Activated CD4-positive, CD25-positive, alpha-beta regulatory T cell treated with anti-CD3 and anti-CD28 coated beads, Interleukin-2, amount 50 U/mL, for 72 hours (primary cell): ENCODE results near the gene CYP26B1.
"Not testable (repeated sequence)": the region's sequence is repeated elsewhere in the genome, so short reads cannot be mapped to it uniquely, and the experiment has no call there.

Experiments used
- DNase-seq: peaks from one replicate; pipeline ENCODE4 v3.0.0; 2021

Gene CYP26B1

DNA sequence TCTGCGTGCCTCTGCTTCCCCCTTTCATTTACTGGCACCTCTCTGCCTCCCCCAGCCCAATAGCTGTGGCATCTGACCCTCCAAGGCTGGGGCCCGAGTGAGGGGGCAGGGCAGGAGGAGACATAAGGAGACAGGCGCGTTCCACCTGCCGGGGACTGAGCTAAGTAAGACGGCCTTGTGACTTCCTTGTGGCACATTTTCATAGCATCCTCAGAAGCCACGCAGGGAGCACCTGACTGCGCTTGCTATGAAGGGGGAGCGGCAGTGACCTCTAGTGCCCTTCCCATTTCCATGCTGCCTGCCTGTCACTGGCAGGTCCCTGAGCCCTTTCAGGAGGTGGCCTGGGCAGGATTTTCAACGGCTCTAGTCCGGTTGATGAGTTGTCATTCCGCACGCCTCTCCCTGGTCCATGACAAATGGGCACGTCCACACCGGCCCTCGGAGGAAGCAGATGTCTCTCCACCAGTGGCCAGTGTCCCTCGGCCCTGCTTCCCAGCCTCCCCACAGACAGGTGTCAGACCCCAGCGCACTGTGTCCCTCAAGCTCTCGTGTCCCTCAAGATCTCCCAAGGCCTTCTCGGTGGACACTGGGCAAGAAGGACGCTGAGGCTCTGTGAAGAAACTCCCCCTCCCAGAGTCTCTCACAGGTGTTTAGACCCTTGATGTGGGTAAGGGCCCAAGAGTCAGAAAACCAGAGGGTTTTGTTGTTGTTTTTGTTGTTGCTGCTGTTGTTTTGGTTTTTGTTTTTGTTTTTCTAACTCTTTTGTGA is 42.7 kb downstream of the CYP26B1 start:
- no peak for DNase-seq

DNA sequence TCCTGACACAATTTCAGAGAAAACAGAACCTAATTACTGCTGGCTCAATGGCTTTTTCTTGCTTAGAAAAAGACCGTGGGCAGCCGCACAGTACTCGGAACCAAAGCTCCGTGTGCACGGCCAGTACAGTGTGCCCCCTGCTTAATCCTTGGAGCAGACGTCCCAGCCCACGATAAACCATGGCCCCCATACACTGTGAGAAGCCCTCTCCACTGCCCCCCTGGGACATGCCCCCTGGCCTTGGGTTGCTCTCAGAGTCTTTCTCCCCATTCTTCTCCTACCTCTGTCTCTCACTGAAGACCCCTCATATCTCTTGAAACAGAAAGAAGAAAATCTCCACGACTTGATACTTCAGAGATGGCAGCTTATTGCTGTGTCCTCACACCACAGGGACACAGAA is 44.0 kb downstream of the CYP26B1 start:
- DNase-seq: no peak

DNA sequence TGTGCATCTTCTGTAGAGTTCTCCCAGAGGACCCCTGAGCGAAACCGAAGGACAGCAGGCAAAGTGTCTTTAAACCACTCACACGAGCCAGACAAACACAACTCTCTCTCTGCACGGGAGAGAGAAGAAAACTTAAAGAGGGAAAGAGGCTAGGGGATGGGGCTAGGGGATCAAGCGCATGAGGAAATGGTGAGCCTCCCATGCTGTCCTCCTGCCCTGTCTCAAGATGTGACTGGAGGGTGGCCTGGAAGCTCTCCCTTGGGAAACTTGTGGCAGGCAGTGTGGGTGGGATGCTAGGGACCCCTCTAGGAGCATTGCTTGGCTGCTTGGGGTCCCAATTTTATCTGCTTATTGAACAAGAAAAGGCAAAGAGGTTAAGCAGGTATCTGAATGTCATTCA is 44.5 kb downstream of the CYP26B1 start:
- DNase-seq: no peak

DNA sequence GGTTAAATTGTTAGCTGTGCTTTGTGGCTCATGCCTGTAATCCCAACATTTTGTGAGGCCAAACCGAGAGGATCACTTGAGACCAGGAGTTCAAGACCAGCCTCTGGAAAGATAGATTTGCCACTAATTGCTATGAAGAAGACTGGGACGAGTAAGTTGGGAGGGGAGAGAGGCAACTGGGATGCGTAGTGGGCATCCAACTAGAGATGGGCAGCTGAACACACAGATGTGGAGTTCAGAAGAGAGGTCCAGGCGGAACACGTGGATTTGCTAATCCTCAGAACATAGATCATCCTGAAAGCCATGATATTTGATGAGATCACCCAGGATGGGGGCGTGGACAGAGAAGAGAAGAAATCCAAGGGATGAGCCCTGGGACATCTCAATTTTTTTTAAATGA is 48.7 kb downstream of the CYP26B1 start:
- DNase-seq: no peak

DNA sequence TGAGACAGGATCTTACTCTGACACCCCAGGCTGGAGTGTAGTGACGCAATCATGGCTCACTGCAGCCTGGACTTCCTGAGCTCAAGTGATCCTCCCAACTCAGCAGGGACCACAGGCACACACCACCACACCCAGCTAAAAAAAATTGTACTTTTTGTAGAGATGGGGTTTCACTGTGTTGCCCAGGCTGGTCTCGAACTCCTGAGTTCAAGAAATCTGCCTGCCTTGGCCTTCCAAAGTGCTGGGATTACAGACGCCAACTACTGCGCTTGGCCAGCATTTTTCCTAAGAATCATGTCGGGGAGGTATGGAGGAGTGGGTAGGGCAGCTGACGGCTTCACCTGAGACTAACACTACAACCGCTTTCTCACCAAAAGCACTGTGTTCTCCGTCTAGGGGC is 50.4 kb downstream of the CYP26B1 start:
- DNase-seq: no peak

DNA sequence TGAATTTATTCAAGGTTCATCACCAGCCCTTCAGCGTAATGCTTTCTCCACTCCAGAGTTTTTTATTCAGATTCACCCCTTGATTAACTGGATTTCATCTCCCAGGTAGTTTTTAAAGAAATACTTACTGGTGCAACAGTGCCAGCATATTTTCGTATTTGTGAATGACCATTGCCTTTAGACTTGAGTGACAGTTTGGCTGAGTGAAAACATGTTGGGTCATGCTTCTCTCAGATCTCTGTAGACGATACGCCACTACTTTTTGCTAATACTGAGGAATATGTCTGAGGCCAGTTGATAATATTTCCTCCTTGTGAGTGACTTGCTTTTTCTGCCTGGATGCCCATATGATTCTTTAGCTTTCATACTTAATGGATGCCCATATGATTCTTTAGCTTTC is 51.5 kb downstream of the CYP26B1 start:
- no peak for DNase-seq

DNA sequence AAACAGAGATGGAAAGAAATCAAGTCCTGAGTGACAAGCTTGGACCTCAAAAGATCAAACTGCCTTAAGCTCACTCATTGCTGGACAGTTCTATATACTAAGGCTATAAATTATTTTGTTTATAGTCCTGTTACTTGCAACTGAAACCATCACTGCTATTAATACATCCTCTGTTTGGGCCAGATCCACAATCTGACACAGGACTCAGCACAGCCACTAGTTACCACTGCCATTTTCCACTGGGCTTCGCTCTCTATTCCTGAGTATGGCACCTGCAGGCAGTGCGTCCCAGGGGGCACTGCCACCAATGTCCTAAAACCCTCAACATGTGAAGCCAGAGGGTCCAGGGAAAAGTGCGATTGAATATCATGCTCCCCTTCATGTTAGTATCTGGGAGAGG is 52.3 kb downstream of the CYP26B1 start:
- no peak for DNase-seq

DNA sequence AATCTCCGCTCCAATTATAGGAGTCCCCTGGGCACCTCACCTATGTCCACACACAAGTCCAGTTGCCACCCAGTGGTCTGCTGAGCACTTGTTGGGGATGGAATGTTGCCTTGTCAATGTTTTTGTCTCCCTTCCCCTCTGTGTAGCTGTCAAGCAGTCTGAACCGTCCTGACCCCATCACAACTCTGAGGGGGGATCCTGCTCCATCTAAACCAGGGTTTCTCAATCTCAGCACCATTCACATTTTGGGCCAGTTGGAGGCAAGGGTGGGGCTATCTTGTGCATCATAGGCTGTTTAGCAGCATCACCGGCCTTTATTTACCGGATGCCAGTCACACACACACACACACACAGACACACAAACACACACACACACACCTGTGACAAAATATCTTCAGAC is 53.0 kb downstream of the CYP26B1 start:
- no peak for DNase-seq

DNA sequence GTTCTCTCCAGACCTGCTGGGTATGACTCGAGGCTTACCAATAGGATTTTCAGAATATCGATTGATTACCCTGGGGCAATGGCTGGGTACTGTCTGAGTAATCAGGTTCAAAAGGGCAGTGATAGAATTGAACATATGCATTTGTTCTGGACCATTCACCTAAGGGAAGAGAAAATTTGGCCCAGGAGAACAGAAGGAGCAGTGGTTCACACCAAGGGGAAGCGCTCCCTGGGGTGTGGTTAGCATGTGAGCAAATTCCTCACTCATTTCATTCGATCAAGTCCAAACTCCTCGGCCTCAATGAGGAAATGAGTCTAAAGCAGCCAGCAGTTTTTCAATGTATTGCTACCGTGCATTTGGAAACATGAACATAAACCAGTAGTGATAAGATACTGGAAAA is 55.6 kb downstream of the CYP26B1 start:
- no peak for DNase-seq

DNA sequence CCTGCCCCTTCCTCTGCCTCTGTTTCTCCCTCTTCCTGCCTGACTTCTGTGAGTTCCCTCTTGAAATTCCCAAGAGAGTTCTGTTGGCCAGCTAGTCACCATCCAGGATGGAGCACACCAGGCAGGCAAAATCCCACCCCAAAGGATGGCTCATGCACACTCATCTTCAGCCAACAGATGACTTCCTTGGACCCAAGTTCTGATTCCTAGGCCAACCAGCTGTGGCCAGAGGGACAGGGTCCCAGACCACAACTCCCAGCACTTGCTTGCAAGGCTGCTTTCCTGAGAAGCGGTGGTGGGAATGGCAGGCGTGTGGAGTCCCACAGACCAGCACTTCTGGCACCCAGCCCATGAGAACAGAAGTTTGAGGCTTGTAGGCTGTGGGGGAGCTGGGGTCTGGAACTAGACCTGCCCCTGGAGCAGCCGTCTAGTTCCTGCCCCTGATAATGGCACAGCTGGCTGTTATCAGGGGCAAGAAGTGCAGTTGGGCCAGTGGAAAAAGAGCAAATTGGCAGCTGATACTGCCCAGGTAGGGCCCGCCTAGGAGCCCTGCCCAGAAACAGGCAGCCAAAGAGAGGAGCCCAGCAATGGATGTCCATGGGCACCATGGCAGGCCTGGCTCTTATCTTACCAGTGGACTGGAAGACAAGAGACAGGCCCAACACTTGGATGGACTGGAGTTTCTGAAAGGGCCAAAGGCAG is 56.7 kb downstream of the CYP26B1 start:
- DNase-seq: no peak

DNA sequence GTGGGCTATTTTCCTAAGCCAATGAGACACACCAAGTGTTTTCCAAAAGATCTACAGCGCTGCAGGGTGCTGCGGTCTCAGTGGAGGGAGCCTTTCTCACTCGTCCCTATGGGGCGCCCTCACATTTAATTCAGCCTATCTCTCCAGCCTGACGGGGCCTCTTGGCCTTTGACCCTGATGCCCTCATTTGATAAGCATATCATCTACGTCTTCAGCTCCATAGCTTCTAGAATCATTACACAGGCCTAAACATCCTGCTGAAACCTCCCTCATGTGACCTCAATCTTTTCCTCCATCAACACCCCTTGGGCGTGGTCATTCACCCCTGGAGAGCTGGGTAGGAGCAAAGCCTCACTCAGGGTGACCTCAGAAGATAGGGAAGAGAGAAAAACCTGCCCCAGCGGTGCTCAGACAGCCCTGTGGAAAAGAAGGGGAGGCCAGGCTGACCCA is 57.4 kb downstream of the CYP26B1 start:
- DNase-seq: no peak

DNA sequence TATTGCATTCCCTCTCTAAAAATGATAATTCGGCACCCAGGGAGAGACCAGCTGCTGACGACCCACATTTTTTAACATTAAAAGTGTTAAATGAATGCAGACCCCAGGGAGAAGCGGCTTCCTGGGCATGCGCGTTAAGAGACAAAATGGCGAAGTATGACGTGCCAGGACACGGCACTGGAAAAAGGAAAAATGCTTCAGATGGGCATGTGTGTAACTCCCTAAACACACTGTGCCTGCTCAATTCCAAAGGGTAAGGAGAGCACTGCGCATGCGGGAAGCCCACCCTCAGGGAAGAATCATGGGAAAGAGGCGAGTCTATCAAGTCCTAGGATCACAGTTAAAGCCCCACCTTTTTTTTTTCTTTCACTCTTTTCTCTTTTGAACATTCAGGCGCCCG is 58.1 kb downstream of the CYP26B1 start:
- no peak for DNase-seq

DNA sequence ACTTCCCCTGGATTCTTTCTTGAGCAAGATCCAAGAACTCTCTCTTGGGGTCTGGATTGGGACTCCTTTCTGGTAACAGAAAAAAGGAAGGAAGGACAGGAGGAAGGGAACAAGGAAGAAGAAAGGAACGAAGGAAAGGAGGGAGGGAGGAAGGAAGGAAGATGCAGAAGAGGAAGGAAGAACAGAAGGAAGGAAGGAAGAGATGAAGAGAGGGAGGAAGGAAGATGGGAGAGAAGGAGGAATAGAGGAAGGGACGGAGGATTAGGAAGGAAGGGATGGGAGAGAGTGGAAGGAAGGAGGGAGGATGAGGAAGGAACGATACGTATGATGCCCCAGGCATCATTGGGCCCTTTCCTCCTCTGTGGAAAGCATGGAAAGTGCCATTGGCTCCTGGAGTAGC is 58.6 kb downstream of the CYP26B1 start:
- DNase-seq: no peak

DNA sequence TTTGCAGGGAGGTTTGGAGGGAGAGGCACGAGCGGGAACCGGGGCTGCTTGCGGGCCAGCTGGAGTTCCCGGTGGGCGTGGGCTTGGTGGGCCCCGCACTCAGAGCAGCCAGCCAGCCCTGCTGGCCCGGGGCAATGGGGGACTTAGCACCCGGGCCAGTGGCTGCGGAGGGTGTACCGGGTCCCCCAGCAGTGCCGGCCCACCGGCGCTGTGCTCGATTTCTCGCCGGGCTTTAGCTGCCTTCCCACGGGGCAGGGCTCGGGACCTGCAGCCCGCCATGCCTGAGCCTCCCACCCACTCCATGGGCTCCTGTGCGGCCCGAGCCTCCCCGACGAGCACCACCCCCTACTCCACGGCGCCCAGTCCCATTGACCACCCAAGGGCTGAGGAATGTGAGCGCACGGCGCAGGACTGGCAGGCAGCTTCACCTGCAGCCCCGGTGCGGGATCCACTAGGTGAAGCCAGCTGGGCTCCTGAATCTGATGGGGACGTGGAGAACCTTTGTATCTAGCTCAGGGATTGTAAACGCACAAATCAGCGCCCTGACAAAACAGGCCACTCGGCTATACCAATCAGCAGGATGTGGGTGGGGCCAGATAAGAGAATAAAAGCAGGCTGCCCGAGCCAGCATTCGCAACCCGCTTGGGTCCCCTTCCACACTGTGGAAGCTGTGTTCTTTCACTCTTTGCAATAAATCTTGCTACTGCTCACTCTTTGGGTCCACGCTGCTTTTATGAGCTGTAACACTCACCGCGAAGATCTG is 60.6 kb downstream of the CYP26B1 start:
- not testable (repeated sequence) for DNase-seq

DNA sequence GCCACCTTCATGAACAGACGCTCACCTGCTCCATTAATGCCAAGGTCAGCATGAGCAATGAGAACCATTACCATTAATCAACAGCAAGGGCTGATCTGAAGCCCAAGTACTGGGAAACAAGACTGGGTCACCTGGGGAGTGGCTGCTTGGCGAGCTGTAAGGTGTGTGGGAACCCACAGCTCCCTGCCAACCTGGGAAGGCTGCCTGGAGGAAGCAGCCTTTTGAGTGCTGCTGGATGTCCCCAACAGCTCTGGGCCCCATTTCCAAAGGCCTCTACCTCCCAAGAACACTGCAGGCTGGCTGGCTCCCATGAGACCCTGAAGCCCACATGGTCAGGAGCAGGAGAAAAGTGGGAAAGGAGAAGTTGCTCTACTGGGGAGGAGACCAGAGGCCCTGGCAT is 62.1 kb downstream of the CYP26B1 start:
- DNase-seq: no peak

DNA sequence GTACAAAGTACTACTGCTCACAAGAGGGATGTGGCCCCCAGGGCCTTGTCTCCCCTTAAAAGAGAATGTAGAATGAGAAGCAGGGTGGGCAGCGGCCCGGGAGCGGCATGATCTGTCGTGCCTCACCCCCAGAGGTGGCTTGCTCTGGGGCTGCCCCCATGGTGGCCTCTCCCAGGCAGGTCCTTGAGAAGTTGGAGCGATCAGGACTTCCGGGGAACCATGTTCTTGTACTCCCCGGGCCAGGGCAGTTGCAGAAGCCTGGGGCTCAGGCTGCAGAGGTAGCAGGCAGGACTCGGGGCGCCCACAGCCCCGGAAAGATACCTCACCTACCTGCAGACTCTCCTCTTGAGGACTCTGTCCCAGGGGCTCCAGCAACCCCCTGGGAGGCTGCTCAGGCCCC is 62.6 kb downstream of the CYP26B1 start:
- no peak for DNase-seq

DNA sequence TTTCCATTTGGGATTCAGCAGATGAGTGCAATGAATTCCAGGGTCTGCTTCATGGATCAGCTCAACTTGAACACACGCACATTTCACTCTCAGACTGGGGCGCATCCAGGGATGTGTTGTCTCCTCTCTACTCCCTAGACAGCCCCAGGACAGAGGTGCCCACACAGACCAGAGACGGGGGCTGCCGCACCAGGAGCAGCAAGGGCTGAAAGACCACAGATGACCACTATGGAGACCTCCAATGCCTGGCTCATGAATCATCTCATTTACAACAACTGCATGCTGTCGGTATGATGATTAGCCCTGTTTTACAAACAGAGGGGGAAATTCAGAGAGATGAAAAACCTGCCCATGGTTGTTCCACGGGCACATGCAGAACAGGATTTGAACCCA is 63.1 kb downstream of the CYP26B1 start:
- DNase-seq: no peak

DNA sequence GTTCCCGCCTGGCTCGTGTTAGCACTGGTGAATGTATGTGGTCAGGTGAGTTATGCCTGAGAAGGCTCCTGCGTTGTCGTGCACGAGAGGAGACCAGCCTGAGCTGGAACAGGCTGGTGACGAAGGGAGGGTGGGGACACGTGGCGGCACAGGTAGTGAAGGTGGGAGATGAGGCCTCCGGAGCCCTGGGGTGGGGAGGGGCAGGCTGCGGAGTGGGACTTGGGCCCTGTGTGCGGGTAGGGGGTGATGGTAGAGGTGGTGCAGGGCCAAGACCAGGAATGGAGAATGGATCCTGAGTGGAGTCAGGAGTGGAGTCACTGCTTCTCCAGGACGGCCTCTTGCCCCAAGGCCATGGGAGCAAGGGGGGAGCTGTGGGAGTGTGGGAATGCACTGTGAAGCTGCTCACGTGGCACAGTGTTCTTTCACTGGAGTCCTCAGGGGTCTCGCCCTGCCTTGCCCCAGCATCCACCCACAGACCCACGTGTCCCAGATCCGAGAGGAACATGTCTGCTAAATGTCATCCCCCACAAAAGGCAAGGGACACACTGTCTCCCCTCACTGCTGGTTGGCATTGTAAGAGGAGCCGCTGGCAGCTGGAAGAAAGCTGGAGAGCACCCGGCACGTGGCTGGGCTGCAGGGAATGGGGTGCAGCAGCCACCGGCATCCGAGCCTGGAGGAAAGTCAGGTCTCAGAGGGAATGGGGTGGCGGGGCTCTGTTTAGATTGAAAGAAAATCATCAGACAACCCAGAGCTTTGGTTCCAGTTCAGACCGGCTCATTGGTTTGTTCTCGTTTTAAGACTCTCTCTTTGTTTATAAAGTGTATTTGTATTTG is 63.7 kb downstream of the CYP26B1 start:
- DNase-seq: no peak

DNA sequence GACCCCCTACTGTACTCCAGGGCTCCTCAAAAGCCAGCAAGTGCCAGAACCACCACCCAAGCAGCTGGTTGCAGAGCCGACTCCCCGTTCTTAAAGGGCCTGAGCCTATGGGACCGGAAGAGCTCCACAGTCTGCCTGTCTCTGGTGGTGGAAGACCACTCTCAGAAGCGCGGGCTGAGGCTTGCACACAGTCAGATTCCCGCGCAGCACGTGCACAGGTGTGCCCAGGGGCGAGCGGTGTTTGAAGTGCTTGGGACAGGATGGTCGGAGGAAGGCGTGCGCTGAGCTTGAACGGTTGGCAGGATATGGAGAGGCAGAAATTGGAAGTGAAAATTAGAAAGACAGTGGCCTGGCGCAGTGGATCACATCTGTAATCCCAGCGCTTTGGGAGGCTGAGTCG is 64.8 kb downstream of the CYP26B1 start:
- DNase-seq: no peak

DNA sequence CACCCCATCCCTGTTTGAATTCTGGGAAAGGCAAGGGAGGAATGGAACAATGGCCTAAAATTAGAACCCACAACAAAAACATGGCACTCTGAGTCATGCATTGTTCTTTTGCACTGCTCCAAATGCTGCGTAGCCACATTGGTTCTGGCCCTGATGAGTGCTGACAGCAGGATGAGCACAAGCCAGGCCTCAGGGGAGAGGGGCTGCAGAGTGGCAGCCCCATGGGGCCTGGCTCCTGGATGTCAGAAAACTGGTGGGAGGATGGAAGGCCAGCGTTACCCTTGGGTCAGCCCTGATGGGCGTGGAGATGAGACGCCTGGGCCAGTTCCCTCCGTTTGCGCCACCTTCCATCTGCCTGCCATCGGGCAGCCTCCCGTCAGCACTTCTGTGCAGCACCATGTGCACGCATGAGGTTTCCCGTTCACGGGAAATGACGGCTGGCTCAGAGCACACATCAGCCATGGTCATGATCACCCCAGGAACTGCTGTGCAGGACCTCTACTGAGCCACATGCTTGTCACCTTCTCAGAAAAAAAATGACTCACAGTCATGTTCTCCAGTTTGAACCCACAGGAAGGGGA is 65.6 kb downstream of the CYP26B1 start:
- DNase-seq: no peak

DNA sequence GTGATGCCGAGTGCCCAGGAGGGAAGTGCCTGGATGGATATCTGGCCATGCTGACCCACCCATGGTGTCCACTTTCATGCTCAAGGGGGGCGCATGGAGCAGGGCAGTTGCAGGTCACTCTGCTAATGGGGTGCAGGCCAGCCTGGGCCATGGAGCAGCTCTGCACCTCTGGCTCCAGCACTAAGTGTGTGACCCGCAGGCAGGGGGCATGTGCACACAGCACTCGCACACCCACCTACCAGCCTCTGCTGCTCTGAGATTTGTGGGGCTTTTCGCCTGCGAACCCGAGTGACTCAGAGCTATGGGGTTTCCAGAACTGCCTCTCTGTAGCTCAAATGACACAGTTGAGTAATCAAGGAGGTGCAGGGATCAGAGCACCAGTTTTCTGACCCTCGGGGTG is 66.2 kb downstream of the CYP26B1 start:
- DNase-seq: no peak

DNA sequence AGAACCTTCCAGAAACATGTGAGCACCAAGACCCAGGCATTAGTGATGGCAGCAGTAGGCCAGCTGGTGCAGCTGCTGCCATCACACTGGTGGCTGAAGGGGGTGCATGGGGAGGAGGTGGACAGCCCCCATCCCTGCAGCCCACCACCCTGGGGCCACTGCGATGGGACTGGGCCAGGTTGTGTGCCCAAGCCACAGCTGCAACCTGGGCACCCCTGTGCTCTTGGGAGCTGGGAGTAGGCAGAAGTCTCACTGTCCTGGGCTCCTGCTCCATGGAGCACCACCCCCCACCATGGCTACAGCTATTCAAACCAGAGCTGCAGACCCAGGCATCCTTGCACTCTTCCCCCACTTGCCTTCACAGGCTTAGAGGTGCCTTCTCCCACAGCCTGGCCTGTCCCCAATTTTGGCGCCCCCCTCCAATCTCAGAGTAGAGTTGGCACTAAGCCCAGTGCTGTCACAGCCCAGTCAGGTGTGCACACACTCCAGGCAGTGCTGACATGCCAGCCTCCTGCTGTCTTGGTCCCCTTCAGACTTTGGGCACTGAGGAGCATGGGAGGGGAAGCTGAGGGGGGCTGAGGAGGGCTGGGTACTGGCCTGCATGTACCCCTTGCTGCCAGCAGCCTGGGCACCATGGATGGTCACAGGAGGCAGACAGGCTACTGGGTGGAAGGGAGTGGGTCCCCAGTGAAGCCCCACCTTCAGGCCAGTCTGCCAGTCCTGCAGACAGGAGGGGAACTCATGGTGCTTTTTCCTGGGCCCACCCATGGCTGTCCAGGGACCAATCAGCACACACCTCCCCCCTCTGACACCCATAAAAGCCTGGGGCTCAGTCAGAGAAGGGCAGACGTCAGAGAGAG is 67.1 kb downstream of the CYP26B1 start:
- no peak for DNase-seq
